PC-9 (cell line): Measurements from ENCODE around the gene CD99L2.

ENCODE experiments used
- CTCF ChIP-seq: fragments of 200-600 bp; sonication (generic); conservative IDR thresholded peaks from 2 replicates; pipeline ENCODE4 v1.6.1; 2017; ENCODE audit warnings: mixed run types, antibody characterized with exemption, mild to moderate bottlenecking, moderate library complexity
- EZH2 ChIP-seq: fragments of 200-600 bp; sonication (generic); IDR thresholded peaks from 2 replicates; pipeline ENCODE4 v1.8.0; 2017; ENCODE audit warnings: antibody characterized with exemption, low read depth

- no peak for TF ChIP-seq CTCF
- TF ChIP-seq EZH2 = no peak
Measured at GRCh38 chrX:150872773-150873336, 25.6 kb downstream of the CD99L2 start.
